CD14-positive monocyte (primary cell): ENCODE results near the gene ANAPC13. TPM values are rescaled to one million over a fixed set of nuclear protein-coding genes. Genes with fewer than 3 reads are reported as not detected.

Experiments used
- DNase-seq, 3 donors: peaks; one replicate each; pipeline ENCODE4 v3.0.0-alpha.2; 2011 to 2022
- H2AFZ ChIP-seq: 2 replicates; pipeline ENCODE4 v1.6.0; 2012; ENCODE audit warnings: mild to moderate bottlenecking, low read depth, low read length, inconsistent platforms; ENCODE audit not compliant: insufficient read depth, poor library complexity, severe bottlenecking
- H3K27ac ChIP-seq, 2 donors: 1 replicate in 1 of 2; 2 replicates in 1 of 2; pipeline ENCODE4 v1.5.1; 2012 to 2013; ENCODE audit warnings: low read length in 2 of 2, control low read depth in 1 of 2, inconsistent platforms in 1 of 2, low read depth in 1 of 2, mild to moderate bottlenecking in 1 of 2
- H3K27me3 ChIP-seq, 2 donors: one replicate each; pipeline versions ENCODE4 v1.6.0 to v1.6.1; 2011 to 2013; ENCODE audit warnings: low read length in 2 of 2; ENCODE audit not compliant: control insufficient read depth in 2 of 2, insufficient read depth in 2 of 2
- H3K36me3 ChIP-seq, 2 donors: replicated peaks in 1 of 2; 1 replicate in 1 of 2; 2 replicates in 1 of 2; pipeline versions ENCODE4 v1.5.1 to v1.6.1; 2012 to 2013; ENCODE audit warnings: low read length in 2 of 2, control low read depth in 1 of 2, inconsistent platforms in 1 of 2, mild to moderate bottlenecking in 1 of 2; ENCODE audit not compliant: insufficient read depth in 2 of 2, control insufficient read depth in 1 of 2
- H3K4me1 ChIP-seq, 2 donors: 1 replicate in 1 of 2; 2 replicates in 1 of 2; pipeline versions ENCODE4 v1.5.1 to v1.6.1; 2012 to 2013; ENCODE audit warnings: low read length in 2 of 2, control low read depth in 1 of 2, inconsistent platforms in 1 of 2, mild to moderate bottlenecking in 1 of 2, moderate library complexity in 1 of 2; ENCODE audit not compliant: insufficient read depth in 2 of 2, control insufficient read depth in 1 of 2
- H3K4me2 ChIP-seq: replicated peaks from 2 replicates; pipeline ENCODE3; 2012; ENCODE audit warnings: low read length, moderate library complexity, mild to moderate bottlenecking; ENCODE audit not compliant: poor library complexity, severe bottlenecking; ENCODE audit errors: extremely low read depth
- H3K4me3 ChIP-seq, 3 experiments: fragments of 200-600 bp in 1 of 3; sonication (generic) in 1 of 3; replicated peaks in 1 of 3; 1 replicate in 2 of 3; 2 replicates in 1 of 3; pipeline ENCODE4 v1.5.1; 2011 to 2013; ENCODE audit warnings: low read length in 3 of 3, mild to moderate bottlenecking in 3 of 3, control low read depth in 2 of 3, low read depth in 2 of 3, inconsistent platforms in 1 of 3, moderate library complexity in 1 of 3
- H3K79me2 ChIP-seq: 2 replicates; pipeline ENCODE4 v1.6.0; 2012; ENCODE audit warnings: mild to moderate bottlenecking, control low read depth, inconsistent platforms, low read length, moderate library complexity; ENCODE audit not compliant: insufficient read depth
- H3K9ac ChIP-seq: 2 replicates; pipeline ENCODE4 v1.6.0; 2017; ENCODE audit warnings: low read length, mild to moderate bottlenecking; ENCODE audit not compliant: insufficient read depth, poor library complexity, severe bottlenecking
- H3K9me3 ChIP-seq, 2 donors: replicated peaks in 1 of 2; 1 replicate in 1 of 2; 2 replicates in 1 of 2; pipeline versions ENCODE4 v1.5.1 to v1.6.1; 2012 to 2013; ENCODE audit warnings: low read length in 2 of 2, control low read depth in 1 of 2; ENCODE audit not compliant: control insufficient read depth in 1 of 2, insufficient read depth in 1 of 2
- H4K20me1 ChIP-seq: 2 replicates; pipeline ENCODE4 v1.6.0; 2012; ENCODE audit warnings: mild to moderate bottlenecking, low read length, control low read depth, moderate library complexity; ENCODE audit not compliant: insufficient read depth
- H3K27ac Mint-ChIP-seq, 7 donors: one replicate each; pipeline ENCODE4 v1.8.0; 2020; ENCODE audit warnings: mild to moderate bottlenecking in 7 of 7, mixed read lengths in 7 of 7, moderate library complexity in 6 of 7, inconsistent platforms in 2 of 7
- H3K27me3 Mint-ChIP-seq, 3 donors: one replicate each; pipeline ENCODE4 v1.8.0; 2021 to 2022; ENCODE audit warnings: low read depth in 3 of 3, mild to moderate bottlenecking in 3 of 3, mixed read lengths in 3 of 3, moderate library complexity in 3 of 3, inconsistent platforms in 1 of 3
- H3K36me3 Mint-ChIP-seq, 2 donors: one replicate each; pipeline ENCODE4 v1.8.0; 2020; ENCODE audit warnings: mixed read lengths in 2 of 2, inconsistent platforms in 1 of 2, mild to moderate bottlenecking in 1 of 2
- H3K4me1 Mint-ChIP-seq: one replicate; pipeline ENCODE4 v1.8.0; 2020; ENCODE audit warnings: mild to moderate bottlenecking, mixed read lengths
- H3K4me3 Mint-ChIP-seq, 2 donors: one replicate each; pipeline ENCODE4 v1.8.0; 2020; ENCODE audit warnings: mild to moderate bottlenecking in 2 of 2, mixed read lengths in 2 of 2, moderate library complexity in 1 of 2
- H3K9me3 Mint-ChIP-seq, 7 donors: one replicate each; pipeline ENCODE4 v1.8.0; 2020 to 2022; ENCODE audit warnings: mixed read lengths in 7 of 7, mild to moderate bottlenecking in 6 of 7, moderate library complexity in 6 of 7, inconsistent platforms in 2 of 7
- WGBS: methylation state at CpG from one replicate; pipeline ENCODE4 v1.1.5; 2013; ENCODE audit warnings: missing lambda C conversion rate; ENCODE audit not compliant: insufficient coverage; 5-methylcytosine and 5-hydroxymethylcytosine counted together
- intact Hi-C, 2 donors: fragments of 100-400 bp; cut with micrococcal nuclease; formaldehyde crosslinking; loops; one replicate each; pipeline versions ENCODE4 v1.15.0 to v1.15.1; 2023
- polyA plus RNA-seq, 3 donors: library from polyadenylated mRNA; depleted of rRNA in 1 of 3; unstranded in 2 of 3; stranded (reverse) in 1 of 3; fragments of 300-500 nt in 2 of 3; fragments of >200 nt in 1 of 3; fragmentation: Illumina TruSeq in 2 of 3; gene quantifications; 1 replicate in 2 of 3; 2 replicates in 1 of 3; pipeline ENCODE4 v1.2.3, GENCODE V29; 2012 to 2021
- TF ChIP-seq, protein P1 (sequence below): fragments of 200-600 bp; IDR thresholded peaks from one replicate; pipeline ENCODE4 v1.8.0; 2022; ENCODE audit warnings: antibody characterized with exemption, mild to moderate bottlenecking

The ANAPC13 gene
- polyA plus RNA-seq, 3 donors: 33.5 to 102 (median 92.4) TPM

DNA sequence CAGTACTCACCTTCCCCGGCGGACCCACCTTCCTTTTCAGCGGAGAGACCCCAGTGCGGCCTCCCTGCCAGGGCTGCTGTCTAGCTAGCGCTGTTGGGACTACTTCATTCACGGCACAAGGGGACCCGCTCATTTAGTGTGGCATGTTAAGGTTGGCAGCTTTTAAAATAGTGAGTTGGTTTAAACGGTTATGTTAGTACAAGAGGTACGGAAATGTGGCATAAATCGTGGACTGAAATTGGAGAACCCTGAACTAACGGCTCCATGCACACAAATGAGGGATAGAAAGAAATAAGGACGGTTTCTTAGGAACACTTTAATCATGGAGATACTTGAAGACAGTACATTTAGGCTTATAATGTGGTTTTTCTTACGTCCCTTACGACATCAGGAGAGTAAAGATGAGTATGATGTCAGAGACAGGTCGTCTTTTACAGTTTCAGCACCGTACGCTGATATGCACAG is 824 bp upstream of the ANAPC13 start:
- peaks cover 0 to 3% (median 0%) of the 10 kb centered on the region in 3 donors for H3K27me3 Mint-ChIP-seq
- Histone ChIP-seq H3K27me3 (no peaks in the 10 kb centered on the region), H3K4me2 (peak overlapping the region; percentile 87), H2AFZ (peak overlapping the region; percentile 86), H3K79me2 (peaks cover 78% of the 10 kb centered on the region), H3K4me1 (peaks cover 41 to 48% of the 10 kb centered on the region in 2 donors), H3K9me3 (no peaks in the 10 kb centered on the region), H3K36me3 (peaks cover 9 to 11% of the 10 kb centered on the region in 2 donors), H3K27ac (peak overlapping the region; percentile 96 to 99), H4K20me1 (no peaks in the 10 kb centered on the region), H3K9ac (peak overlapping the region; percentile 96), H3K4me3 (peak overlapping the region; percentile 85 to 95 (median 94))
- H3K4me3 Mint-ChIP-seq: peak overlapping the region; percentile 96
- peaks cover 47% of the 10 kb centered on the region for H3K4me1 Mint-ChIP-seq
- H3K36me3 Mint-ChIP-seq: peaks cover 11 to 16% of the 10 kb centered on the region in 2 donors
- H3K9me3 Mint-ChIP-seq: no peaks in the 10 kb centered on the region
- H3K27ac Mint-ChIP-seq: peak overlapping the region; percentile 96 to 100 (median 99)
- TF ChIP-seq, protein P1, sequence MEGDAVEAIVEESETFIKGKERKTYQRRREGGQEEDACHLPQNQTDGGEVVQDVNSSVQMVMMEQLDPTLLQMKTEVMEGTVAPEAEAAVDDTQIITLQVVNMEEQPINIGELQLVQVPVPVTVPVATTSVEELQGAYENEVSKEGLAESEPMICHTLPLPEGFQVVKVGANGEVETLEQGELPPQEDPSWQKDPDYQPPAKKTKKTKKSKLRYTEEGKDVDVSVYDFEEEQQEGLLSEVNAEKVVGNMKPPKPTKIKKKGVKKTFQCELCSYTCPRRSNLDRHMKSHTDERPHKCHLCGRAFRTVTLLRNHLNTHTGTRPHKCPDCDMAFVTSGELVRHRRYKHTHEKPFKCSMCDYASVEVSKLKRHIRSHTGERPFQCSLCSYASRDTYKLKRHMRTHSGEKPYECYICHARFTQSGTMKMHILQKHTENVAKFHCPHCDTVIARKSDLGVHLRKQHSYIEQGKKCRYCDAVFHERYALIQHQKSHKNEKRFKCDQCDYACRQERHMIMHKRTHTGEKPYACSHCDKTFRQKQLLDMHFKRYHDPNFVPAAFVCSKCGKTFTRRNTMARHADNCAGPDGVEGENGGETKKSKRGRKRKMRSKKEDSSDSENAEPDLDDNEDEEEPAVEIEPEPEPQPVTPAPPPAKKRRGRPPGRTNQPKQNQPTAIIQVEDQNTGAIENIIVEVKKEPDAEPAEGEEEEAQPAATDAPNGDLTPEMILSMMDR: no peak
- peak; percentile 23 to 59 (median 38) for DNase-seq
- 0% methylated on average over 14 of the region's 17 CpGs for WGBS
- intact Hi-C loops: loop anchor here (10.0 kb wide), 2 partner anchors 58 to 682 kb away; partner anchors contain the start of gene SRPRB (in 1 of the 2)

DNA sequence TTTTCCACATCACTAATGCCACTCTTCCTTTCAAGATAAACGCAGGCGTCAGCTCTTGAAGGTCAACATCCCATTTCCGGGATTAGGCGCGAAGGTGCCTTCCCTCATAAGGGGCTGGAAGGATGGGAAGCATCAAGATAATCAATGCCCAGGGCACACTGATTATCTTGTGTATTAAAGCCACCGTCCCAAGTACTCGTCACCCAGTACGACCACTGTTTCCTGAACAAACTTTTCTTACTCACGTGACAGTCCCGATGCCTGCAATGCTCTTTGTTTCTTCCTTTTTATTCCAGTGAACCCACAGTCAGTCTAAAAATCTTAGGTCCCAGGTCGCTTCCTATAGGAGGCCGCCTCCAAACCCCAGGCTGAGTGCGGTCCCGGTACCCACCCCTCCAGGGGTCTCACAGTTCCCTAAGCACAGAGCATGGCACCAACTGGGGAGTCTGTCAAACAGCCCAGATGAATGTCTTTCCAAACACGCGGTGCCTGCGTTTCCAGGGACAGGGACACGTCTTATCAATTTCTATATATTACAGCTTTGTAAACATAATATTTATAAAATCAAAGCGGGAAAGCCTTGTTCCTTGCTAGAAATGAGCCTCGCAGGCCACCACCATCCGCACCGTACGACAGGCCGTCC is 589 bp downstream of the ANAPC13 start:
- Mint-ChIP-seq H3K27me3 (peaks cover 0 to 3% (median 0%) of the 10 kb centered on the region in 3 donors), H3K4me1 (peaks cover 47% of the 10 kb centered on the region), H3K9me3 (no peaks in the 10 kb centered on the region), H3K4me3 (peak overlapping the region; percentile 96), H3K27ac (peak overlapping the region; percentile 96 to 100 (median 99)), H3K36me3 (peaks cover 25 to 30% of the 10 kb centered on the region in 2 donors)
- intact Hi-C loops: loop anchor here (2.0 to 10.0 kb wide), 3 partner anchors 58 to 680 kb away; partner anchors contain the start of gene SRPRB (in 1 of the 2)
- Histone ChIP-seq H3K4me1 (peaks cover 41 to 48% of the 10 kb centered on the region in 2 donors), H2AFZ (peak overlapping the region; percentile 86), H3K27me3 (no peaks in the 10 kb centered on the region), H3K9me3 (no peaks in the 10 kb centered on the region), H3K36me3 (peaks cover 23 to 25% of the 10 kb centered on the region in 2 donors), H3K79me2 (peaks cover 64% of the 10 kb centered on the region), H3K27ac (peak overlapping the region; percentile 96 to 99), H3K4me2 (peak overlapping the region; percentile 87), H4K20me1 (no peaks in the 10 kb centered on the region), H3K4me3 (peak overlapping the region; percentile 85 to 95 (median 94)), H3K9ac (peak overlapping the region; percentile 96)
- DNase-seq: peak; percentile 59 to 74 (median 68)
- TF ChIP-seq, protein P1: no peak
- 0% methylated on average over 9 of the region's 24 CpGs for WGBS
